HG03103 (cell line): ENCODE results near the gene SEMA4B.

ENCODE experiments used
- ATAC-seq: cut with Tn5 transposase; IDR thresholded peaks from one replicate; pipeline ENCODE4 v1.9.1; 2021; ENCODE audit warnings: low read depth; ENCODE audit not compliant: unreplicated experiment

SEMA4B gene

DNA sequence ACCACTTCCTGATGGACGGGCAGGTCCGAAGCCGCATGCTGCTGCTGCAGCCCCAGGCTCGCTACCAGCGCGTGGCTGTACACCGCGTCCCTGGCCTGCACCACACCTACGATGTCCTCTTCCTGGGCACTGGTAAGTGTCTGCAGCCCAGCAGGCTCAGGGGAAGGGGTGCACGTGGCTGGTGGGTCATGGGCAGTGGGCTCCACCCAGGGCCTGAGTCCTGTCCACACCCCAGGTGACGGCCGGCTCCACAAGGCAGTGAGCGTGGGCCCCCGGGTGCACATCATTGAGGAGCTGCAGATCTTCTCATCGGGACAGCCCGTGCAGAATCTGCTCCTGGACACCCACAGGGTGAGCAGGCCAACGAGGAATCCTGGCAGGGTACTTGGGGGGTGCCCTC is 23.9 kb downstream of the SEMA4B start:
- no peak for ATAC-seq

DNA sequence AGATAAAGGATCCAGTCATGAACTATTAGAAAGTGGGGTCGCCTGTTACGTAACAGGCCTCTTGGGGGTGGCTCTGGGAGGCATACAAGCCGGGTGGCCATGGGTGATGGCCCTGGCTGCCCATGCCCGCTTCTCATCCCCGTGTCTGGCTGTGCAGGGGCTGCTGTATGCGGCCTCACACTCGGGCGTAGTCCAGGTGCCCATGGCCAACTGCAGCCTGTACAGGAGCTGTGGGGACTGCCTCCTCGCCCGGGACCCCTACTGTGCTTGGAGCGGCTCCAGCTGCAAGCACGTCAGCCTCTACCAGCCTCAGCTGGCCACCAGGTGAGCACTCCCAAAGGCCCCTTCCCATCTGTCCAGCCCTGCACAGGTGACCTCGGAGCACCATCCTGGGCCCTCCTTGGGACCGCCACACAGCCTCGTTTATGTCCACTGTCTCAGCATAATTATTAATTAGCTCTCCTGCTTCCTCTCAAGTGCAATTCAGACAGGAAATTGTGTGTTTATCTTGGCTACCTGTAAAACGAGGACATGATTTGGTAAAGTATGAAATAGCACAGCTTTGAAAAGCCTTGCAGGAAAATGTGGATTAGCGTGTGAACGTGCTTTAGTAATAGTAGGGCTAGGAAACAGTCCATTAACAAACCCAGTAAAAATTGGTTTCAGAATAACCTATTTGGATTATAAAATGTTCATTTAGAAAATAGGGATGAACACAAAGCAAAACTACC is 24.5 kb downstream of the SEMA4B start:
- ATAC-seq: no peak

DNA sequence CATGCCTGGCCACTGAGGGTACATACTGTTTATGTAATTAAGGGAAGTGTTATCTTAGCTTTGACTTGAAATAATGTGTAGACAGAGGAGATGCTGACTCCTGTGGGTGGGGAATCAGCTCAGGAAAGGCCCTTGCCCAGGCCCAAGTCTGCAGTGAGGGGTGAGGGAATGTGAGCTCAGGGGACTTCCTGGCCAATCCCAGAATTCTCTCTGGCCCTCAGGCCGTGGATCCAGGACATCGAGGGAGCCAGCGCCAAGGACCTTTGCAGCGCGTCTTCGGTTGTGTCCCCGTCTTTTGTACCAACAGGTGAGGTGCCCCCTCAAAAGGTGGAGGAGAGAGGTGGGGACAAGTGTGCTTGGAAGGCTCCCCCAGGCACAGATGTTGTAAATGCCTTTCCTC is 26.2 kb downstream of the SEMA4B start:
- no peak for ATAC-seq

DNA sequence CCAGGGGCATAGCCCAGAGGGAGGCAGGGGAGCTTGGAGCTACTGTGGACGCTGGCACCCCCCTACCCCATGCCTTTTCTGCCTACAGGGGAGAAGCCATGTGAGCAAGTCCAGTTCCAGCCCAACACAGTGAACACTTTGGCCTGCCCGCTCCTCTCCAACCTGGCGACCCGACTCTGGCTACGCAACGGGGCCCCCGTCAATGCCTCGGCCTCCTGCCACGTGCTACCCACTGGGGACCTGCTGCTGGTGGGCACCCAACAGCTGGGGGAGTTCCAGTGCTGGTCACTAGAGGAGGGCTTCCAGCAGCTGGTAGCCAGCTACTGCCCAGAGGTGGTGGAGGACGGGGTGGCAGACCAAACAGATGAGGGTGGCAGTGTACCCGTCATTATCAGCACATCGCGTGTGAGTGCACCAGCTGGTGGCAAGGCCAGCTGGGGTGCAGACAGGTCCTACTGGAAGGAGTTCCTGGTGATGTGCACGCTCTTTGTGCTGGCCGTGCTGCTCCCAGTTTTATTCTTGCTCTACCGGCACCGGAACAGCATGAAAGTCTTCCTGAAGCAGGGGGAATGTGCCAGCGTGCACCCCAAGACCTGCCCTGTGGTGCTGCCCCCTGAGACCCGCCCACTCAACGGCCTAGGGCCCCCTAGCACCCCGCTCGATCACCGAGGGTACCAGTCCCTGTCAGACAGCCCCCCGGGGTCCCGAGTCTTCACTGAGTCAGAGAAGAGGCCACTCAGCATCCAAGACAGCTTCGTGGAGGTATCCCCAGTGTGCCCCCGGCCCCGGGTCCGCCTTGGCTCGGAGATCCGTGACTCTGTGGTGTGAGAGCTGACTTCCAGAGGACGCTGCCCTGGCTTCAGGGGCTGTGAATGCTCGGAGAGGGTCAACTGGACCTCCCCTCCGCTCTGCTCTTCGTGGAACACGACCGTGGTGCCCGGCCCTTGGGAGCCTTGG is 27.0 kb downstream of the SEMA4B start:
- ATAC-seq: no peak

DNA sequence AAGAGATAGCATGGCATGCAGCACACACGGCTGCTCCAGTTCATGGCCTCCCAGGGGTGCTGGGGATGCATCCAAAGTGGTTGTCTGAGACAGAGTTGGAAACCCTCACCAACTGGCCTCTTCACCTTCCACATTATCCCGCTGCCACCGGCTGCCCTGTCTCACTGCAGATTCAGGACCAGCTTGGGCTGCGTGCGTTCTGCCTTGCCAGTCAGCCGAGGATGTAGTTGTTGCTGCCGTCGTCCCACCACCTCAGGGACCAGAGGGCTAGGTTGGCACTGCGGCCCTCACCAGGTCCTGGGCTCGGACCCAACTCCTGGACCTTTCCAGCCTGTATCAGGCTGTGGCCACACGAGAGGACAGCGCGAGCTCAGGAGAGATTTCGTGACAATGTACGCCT is 27.8 kb downstream of the SEMA4B start:
- ATAC-seq: no peak

DNA sequence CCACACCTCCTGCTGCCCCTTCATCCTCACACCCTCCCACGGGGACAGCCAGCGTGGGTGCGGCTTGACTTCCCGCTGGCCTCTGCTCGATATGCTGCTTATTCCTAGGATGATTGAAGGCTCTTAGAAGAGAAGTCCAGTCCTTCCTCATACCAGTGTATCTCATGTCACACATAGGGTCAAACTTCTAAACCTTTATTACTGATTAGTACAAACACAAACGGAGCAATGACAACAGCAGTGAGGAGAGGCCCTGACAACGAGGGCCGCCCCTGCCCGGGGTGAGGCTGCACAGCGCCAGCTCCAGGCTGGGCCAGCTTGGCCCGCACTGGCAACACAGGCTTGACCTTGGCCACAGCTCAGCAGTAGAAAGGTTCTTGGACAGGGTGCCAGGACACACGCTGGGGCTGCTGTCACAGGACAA is 29.0 kb downstream of the SEMA4B start:
- ATAC-seq: no peak

DNA sequence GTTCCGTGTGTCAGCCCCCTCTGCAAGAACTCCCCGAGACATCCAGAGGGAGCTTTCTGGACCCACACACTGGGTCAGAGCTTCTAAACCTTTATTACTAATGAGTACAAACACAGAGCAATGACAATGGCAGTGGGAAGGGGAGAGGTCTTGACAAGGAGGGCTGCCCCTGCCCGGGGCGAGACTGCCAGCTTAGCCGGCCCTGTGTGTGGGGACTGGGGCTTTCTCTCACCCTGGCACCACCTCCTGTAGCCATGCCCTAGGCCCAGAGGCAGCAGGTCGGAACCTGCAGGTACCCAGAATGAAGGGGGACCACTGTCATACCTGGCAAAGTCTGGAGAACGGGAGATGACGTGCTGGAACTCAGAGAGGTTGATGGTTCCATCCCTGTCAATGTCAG is 29.5 kb downstream of the SEMA4B start:
- ATAC-seq: no peak

DNA sequence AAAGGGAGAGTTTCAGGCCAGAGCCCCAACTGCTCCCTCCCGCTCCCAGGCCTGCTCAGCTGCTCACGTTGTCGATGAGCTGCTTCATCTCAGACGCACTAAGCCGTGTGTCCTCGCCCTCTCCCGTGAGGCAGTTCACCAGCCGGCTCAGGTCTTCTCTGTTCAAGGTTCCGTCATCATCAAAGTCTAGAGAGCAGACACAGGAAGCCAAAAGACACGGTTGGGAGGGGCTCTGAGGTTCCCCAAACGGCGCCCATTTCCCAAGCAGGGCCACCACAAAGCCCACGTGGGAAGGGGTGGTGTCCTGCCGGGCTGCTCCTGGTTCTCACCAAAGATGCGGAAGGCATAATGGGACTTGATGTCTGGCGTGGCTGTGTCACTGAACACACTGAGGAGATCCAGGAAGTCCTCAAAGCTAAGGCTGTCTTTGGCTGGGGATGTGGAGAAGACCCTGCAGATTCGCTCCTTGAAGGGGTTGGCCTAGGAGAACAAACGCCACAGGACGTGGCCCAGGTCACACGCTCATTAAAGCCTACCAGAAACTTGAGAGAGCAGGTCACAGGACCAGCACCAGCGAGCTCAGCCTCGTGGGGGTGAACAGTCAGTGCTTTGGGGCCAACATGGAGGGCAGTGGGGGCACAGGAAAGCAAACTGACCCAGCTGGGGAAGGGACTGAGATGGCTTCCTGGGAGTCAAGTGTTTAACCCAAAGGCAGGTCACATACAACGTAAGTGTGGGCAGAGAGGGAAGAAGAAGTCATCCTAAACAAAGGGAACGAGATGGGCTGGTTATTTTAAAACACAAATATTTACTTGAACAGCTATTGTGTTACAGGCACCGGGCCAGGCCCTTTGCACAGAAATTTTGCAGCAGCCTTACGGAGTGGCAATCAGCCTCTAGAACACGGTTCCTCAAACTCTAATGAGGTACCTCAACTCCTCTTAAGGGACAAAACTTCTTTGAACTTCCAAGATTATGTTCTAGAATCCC is 30.2 kb downstream of the SEMA4B start:
- ATAC-seq: no peak

DNA sequence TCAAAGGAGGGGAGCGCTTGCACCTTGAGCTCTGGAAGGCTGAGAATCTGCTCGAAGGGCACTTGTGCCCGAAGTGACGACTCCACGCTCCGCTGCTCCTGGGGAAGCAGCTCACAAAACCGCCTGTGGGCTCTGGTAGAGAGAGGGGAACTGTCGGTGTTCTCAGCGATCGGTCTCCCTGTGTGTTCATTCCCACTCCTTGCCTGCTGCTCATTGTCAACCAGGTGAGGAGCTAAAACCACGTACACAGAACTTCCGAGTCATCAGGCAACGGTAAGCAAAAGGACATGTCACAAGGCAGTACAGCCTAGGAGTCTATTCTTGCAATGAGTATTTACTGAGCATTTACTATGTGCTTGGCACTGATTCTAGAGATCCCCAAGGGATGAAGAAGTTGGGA is 31.1 kb downstream of the SEMA4B start:
- ATAC-seq: no peak

DNA sequence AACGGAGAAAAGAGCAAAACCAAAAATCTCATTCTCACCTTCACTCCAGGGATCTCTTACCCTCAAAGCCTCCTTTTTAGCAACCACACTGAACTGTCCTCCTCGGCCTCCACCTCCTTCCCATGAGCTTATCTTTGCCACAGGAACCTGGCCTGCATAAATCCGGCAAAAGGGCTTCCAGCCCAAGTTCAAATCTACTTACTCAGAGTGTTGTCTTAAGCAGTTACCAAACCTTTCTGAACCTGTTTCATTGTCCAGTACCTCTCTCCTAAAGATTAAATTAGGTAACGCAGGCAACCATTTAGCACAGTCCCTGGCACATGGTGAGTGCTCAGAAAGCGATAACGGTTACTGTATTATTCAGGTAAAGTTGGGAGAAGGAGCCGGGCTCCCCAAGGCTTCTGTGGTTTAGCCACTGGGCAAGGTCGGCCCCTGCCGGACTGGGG is 31.8 kb downstream of the SEMA4B start:
- ATAC-seq: no peak

DNA sequence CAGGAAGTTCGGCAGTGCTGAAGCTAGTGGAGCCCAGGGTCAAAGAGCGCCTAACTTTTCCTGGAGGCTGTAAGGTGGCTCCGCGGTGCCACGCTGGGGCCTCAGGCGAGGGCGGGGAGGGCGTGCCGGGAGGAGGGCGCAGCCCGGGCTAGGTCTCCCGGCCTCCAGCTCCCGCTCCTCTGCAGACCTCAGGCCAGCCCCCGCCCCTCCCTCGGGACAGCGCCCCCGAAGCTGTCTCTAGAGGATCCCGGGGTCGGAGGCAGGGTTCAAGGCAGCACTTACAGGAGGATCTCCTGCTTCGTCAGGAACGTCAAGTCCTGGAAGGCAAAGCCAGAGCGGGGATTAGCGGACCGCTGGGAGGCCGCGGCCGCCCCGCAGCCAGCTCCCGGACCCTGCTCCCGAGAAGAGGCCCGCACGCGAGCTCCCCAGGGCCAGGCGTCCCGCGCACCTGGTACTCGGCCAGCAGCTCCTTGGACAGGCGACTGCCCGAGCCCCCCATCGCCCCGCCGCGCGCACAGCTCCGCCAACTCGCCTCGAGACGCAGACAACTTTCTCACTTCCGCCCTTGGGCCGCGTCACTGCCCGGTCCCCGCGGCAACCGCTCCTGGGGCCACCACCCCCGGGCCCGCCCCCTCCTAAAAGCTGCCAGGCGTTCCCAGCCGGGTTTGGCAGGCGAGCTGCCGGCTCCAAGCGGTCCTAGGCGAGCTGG is 32.4 kb downstream of the SEMA4B start, which contains the start of gene CIB1:
CIB1 (minus strand) TSS at position 555 of the 709 bp plus-strand sequence; CDS start at position 499, 56 bp downstream.
- peak; percentile 71 for ATAC-seq

DNA sequence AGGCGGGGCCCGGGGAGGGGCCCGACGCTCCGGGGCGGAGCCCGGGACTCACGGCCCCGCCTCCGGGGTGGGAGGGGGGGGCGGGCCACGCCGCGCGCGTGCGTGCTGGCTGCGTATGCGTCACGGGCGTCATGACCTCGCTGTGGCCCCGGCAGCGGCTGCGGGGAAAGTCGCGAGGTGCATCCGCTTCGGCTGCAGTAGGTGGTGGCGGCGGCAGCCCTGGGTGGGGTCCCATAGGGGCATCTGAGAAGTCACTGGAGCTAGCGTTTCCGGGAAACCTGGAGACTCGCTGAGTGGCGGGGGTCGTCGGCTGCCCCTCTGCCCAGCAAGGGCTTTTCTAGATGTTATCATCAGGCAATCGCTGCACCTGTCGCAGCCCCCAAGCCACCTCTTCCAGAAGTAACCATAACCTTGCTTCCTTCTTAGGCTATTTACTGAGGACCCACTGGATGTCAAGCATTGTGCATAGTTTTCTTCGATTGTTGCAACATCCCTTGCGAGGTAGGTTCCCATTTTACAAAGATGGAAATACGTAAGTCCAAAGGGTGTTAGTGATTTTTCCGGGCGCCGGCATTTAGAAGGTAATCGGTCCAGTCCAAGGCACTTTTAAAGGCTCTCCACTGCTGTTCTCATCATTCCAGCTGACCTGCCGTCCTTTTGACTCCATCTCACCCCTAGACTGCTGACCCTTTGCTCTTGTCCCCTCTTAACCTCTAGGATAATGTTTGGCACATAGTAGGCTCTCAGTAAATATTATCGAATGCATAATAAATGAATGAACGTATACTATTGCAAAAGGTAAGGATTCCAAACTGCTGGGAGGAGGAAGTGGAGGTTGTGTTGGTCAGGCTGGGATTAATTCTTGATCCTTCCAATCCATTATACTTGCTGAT is 33.2 kb downstream of the SEMA4B start, which contains the start of gene GDPGP1:
GDPGP1 (plus strand) TSS at position 114 of the 893 bp plus-strand sequence. CDS start 6,700 bp downstream, outside the sequence.
- no peak for ATAC-seq

DNA sequence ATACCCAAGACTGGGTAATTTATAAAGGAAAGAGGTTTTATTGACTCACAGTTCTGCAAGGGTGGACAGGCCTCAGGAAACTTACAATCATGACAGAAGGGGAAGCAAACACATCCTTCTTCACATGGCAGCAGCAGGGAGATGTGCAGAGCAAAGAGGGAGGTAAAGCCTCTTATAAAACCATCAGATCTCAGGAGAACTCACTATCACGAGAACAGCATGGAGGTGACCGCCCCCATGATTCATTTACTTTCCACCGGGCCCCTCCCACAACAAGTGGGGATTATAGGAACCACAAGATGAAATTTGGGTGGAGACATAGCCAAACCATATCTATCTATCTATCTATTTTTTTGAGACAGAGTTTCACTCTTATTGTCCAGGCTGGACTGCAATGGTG is 38.2 kb downstream of the SEMA4B start:
- no peak for ATAC-seq

DNA sequence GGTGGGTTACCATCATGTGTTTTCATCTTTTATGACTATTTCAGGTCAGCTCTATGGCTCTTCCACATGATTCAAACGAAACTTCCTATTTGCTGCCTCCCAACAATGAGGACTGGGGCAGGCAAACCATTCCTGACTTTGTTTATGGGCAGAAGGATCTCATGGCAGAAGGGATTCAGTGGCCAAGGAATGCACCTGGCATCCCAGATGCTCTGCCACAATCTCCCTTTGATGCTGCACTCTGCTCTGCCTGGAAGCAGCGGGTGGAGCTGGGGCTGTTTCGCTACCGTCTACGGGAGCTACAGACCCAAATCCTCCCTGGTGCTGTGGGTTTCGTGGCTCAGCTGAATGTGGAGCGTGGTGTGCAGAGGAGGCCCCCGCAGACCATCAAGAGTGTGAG is 39.7 kb downstream of the SEMA4B start:
- ATAC-seq: no peak

DNA sequence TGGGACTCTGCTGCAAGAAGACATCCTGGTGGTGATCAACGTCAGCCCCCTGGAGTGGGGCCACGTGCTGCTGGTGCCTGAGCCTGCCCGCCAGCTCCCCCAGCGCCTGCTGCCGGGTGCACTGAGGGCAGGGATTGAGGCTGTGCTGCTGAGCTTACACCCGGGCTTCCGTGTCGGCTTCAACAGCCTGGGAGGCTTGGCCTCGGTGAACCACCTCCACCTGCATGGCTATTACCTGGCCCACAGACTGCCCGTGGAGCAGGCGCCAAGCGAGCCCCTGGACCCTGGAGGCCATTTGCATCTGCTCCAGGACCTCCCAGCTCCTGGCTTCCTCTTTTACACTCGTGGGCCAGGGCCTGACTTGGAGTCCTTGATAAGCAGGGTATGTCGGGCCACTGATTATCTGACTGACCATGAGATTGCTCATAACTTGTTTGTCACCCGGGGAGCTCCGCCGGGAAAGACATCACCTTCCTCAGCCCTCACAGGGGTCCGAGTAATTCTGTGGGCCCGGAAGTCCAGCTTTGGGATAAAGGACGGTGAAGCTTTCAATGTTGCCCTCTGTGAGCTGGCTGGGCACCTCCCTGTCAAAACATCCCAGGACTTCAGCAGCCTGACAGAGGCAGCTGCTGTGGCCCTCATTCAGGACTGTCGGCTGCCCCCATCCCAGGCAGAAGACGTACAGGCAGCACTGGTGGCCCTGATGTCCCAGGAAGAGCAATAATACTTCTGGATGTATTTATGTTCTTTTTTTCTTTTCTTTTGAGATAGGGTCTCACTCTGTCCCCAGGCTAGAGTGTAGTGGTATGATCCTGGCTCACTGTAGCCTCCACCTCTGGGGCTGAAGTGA is 40.4 kb downstream of the SEMA4B start:
- ATAC-seq: no peak

DNA sequence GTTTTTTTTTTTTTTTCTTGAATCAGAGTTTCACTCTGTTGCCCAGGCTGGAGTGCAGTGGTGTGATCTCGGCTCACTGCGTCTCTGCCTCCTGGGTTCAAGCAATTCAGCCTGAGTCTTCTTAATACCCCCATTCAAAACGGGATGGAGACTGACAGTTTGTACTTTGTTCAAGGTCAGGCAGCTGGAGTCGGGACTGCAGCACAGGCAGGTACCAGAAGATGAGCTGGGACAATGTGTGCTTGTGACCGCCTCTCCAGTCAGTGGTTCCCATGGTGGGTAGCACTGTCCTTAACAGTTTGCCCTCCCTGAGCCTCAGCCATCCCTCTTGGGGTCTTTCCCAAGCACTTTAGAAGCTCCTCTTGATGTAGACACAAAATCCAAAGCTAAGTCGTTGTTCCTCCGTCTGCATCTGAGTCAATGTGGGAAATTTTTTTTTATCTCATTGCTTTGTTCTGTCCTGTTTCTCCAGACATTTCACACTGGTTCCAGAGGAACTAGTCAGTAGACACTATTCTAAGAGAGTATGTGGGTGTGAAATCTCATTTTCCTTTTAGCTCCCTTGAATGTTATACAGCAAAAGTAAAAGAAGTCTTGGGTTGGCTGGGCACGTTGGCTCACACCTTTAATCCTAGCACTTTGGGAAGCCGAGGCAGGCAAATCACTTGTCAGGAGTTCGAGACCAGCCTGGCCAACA is 43.0 kb downstream of the SEMA4B start:
- ATAC-seq: no peak

DNA sequence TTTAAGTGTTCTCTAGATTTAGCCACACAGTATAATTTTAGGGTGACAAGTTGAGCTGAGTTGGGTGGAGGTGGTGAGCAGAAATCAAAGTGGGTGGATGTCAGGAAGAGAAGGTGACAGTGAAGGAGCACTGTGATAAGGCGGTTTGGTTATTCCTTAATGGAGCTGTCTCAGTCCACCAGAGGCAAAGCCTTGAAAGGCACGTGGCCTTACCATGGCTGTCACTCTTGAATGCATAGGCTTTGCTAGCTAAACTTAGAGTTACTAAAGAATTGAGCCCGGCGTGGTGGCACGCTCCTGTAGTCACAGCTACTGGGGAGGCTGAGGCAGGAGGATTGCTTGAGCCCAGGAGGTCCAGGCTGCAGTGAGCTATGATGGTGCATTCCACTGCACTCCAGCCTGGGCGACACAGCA is 47.7 kb downstream of the SEMA4B start:
- no peak for ATAC-seq
